GM19351 (cell line): ENCODE data around the gene TIPRL.
"Not testable (repeated sequence)": the region's sequence is repeated elsewhere in the genome, so short reads cannot be mapped to it uniquely, and the experiment has no call there.

Experiments used
- ATAC-seq: cut with Tn5 transposase; IDR thresholded peaks from one replicate; pipeline ENCODE4 v1.9.1; 2021; ENCODE audit warnings: mild to moderate bottlenecking, moderate library complexity; ENCODE audit not compliant: unreplicated experiment

TIPRL gene

GRCh38 chr1:168178638-168179437 is at the start of gene TIPRL:
Gene TIPRL, plus strand, starts transcription at chr1:168178962. Its CDS starts 116 bp downstream, at chr1:168179078.
- peak; percentile 87 for ATAC-seq

DNA sequence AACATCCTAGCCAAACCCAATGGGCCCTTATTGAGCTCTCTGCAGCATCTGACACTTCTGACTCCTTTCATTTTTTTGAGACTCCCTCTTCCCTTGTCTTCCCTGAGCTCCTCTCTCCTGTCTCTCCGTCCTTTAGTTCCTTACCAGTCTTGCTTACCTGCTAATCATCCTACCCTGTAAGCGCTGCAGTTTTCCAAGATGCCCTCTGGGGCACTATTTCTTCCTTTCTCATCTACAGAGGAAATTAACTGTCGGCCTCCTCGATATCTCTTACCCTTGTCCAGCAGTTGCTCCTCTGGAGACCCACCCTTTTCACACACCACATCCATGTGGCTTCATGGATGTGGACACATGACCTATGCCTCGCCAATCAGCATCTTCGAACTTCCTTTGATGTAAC is 48.8 kb upstream of the TIPRL start:
- no peak for ATAC-seq

GRCh38 chr1:168134132-168134531 is 44.6 kb upstream of the TIPRL start:
- no peak for ATAC-seq

DNA sequence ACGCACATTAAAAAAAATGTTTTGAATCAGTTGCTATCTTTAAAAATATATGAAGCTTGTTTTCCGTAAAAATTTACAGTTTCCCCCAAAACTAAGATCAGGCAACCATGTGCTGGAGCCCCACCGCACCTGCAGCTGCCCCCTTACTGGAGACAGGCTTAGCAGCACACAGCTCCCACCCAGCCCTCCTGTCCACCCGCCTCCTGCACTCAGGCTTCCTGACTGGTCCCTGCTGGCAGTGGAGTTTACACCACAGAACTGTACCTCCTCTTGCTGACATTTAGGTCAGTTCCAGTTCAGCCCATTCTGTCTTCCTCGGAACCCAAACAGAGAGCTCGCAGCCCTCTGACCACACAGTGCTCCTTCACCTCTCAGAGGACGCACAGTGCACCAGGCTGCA is 44.1 kb upstream of the TIPRL start:
- no peak for ATAC-seq

GRCh38 chr1:168135116-168135920 is 43.4 kb upstream of the TIPRL start:
- no peak for ATAC-seq

GRCh38 chr1:168135921-168136708 is 42.6 kb upstream of the TIPRL start:
- ATAC-seq = no peak

DNA sequence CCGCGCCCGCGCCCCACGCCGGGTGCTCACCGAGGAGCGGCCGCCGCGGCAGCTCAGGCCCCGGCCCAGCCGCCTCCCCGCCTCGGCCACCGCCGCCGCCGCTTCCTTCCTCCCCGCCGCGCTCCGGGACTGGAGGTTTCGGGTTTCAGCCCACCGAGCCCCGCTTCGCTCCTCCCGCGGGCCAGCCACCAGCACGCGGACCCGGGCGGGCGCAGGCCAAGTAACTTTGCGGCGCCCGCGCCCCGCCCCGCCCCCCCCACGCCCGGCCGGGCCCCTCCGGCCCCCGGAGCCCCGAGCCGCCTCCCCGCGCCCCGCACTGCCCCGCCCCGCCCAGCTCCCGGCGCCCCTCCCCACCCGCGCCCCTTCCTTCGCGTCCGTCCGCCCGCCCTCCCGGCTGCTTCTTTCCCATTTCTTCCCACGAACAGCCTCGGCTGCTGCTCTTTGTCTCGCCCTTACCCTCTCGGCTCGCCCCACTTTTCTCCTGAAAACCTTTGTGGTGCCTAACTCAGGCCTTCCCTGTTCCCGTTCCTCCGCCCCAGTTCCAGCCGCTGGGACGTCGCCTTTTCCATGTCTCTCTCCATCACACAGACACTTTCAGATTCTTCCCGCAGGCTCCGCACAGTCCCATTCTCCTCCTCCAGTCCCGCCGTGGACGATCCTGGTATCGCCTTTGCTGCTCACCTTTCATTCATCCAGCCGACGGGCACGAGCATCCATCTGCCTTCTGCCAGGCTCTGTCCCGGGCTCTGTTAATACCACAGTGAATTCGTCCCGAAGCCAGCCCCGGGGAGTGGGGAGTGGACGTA is 41.9 kb upstream of the TIPRL start, which contains the start of gene GPR161:
GPR161 (minus strand) TSS at position 222 of the 806 bp plus-strand sequence. CDS start 32,080 bp downstream, outside the sequence.
- no peak for ATAC-seq

DNA sequence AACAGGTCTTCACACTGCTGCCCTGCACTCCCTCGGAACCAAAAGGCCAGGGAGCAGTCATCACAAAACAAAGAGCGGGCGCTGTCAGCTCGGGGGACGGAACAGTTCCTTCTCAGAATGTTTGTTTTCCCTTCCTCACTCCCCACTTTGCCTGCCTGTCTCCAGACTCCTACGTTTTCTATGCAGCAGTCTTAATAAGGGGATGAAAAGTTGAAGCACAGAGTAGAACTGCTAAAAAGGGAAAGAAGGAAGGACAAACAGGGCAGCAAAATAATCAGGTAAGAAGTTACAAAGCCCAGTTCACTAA is 41.3 kb upstream of the TIPRL start:
- no peak for ATAC-seq

GRCh38 chr1:168138134-168138533 is 40.6 kb upstream of the TIPRL start:
- ATAC-seq = no peak

- ATAC-seq = no peak
Measured at GRCh38 chr1:168139070-168139469, 39.7 kb upstream of the TIPRL start.

DNA sequence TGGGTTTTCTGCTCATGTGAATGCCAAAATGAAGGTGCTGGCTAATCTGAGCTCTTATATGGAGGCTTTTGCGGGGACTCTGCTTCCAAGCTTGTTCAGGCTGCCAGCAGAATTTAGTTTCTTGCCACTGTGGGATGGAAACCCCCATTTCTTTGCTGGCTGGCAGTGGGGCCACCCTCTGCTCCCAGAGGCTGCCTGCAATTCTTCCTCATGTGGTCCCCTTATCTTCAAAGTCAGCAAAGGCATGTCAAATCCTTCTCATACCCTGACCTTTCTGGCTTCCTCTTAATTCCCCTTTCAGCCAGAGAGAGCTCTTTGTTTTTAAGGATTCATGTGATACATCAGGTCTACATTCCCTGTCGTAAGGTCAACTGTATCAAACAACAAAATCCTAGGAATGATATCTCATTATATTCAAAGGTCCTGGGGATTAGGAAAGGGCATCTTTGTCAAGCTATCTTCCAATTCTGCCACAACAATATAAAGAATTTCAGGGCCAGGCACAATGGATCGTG is 36.8 kb upstream of the TIPRL start:
- no peak for ATAC-seq

- peak; percentile 95 for ATAC-seq
Measured at GRCh38 chr1:168145184-168146159, 33.3 kb upstream of the TIPRL start.

- no peak for ATAC-seq
Measured at GRCh38 chr1:168146160-168146539, 32.6 kb upstream of the TIPRL start.

DNA sequence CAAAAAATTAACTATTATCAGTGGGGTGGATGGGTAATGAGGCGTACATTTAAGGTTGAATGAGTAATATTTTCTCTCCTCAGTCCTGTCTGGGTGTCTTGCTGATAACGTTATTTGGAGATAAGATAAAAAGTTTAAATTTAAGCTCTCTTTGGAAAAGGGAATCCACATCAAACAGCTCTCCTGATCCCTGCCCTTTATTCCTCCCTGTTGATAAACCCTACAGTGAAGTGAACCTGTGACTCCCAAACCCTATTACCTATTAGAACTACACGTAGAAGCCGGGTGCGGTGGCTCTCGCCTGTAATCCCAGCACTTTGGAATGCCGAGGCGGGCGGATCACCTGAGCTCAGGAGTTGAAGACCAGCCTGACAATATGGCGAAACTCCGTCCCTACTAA is 32.1 kb upstream of the TIPRL start:
- ATAC-seq = no peak

DNA sequence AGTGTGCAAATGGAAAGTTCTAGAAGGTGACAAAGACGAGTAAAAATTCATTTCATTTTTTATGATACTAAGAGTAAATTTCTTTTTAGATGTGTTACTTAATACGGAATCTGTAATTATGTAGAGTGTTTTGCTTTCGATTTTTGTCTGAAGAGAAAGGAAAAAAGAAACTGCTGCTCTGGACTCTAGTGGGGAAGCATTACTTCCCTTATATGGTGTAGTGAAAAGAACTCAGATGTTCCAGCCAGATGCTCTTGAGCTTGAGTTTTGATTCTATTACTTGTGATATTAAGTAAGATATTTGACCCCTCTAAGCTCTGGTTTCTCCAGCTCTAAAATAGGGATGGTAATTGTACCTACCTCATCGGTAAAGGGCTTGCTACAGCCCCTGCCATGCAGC is 29.8 kb upstream of the TIPRL start:
- peak; percentile 70 for ATAC-seq

GRCh38 chr1:168150283-168150682 is 28.5 kb upstream of the TIPRL start:
- no peak for ATAC-seq

GRCh38 chr1:168151935-168152334 is 26.8 kb upstream of the TIPRL start:
- no peak for ATAC-seq

GRCh38 chr1:168154707-168155106 is 24.1 kb upstream of the TIPRL start:
- not testable (repeated sequence) for ATAC-seq

DNA sequence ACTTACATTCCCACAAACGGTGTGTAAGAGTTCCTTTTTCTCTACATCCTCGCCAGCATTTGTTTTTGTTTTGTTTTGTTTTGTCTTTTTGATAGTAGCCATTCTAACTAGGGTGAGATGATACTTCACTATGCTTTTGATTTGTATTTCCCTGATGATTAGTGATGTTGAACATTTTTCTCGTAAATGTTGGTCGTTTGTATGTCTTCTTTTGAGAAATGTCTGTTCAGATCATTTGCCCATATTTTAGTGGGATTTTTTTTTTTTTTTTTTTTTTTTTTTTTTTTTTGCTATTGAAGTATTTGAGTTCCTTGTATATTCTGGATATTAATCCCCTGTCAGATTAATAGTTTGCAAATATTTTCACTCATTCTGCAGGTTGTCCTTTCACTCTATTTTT is 22.9 kb upstream of the TIPRL start:
- no peak for ATAC-seq
